KBM-7 (cell line): ENCODE results near the gene GALNT8.

Experiments
- DNase-seq: peaks from one replicate; pipeline ENCODE4 v3.0.0-alpha.2; 2015
- in situ Hi-C: fragments of 300-500 bp; cut with MboI; formaldehyde crosslinking; loops from 2 replicates; pipeline ENCODE4 v1.14.3; 2020; ENCODE audit warnings: low sequenced_read_pairs, low pct_unique_long_range_greater_than_20kb, mixed read lengths

Gene GALNT8

GRCh38 chr12:4819654-4820053 lies 99.5 kb downstream of the GALNT8 start:
- DNase-seq, result no peak
- in situ Hi-C loops, result no loop called here

DNA sequence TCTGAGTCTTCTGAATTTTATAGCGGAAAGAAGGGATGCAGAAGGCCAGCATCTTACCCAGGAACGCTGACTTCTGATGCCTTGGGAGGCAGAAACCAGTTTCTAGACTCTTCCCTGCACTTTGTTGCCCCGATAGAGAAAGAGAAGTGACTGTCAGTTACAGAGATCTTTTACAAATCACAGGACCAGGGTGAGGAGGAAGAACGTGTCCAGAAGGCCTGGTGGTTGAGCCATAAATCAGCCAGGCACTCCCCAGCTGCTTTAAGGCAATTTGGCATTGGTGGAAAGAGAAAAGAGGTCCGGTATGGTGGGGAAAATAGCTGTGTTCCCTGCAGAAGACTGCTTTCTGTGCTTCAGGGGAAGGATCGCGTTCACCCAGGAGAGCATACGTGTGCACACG lies 100.8 kb downstream of the GALNT8 start:
- DNase-seq, result no peak
- in situ Hi-C loops, result no loop called here
